Fibroblast of skin of right quadriceps (primary cell): ENCODE measurements around the gene ABTB1.
"Not testable (repeated sequence)": the region's sequence is repeated elsewhere in the genome, so short reads cannot be mapped to it uniquely, and the experiment has no call there.

ENCODE experiments used
- DNase-seq: peaks from one replicate; pipeline ENCODE4 v3.0.0-alpha.2; 2013

The ABTB1 gene

GRCh38 chr3:127688416-127689265 is 15.9 kb downstream of the ABTB1 start:
- DNase-seq = peak; percentile 47

- DNase-seq = no peak
These were observed 16.6 kb downstream of the ABTB1 start for GRCh38 chr3:127689266-127689860.

- DNase-seq = peak; percentile 71
These were observed 17.4 kb downstream of the ABTB1 start for GRCh38 chr3:127690106-127690505.

GRCh38 chr3:127690823-127691452 is 18.2 kb downstream of the ABTB1 start:
- peak; percentile 59 for DNase-seq

- DNase-seq = no peak
These were observed 18.7 kb downstream of the ABTB1 start for GRCh38 chr3:127691489-127691888.

- DNase-seq = no peak
These were observed 19.2 kb downstream of the ABTB1 start for GRCh38 chr3:127691974-127692373.

- DNase-seq = no peak
These were observed 20.0 kb downstream of the ABTB1 start for GRCh38 chr3:127692501-127693335.

GRCh38 chr3:127693336-127693843 is 20.6 kb downstream of the ABTB1 start:
- no peak for DNase-seq

- no peak for DNase-seq
These were observed 21.9 kb downstream of the ABTB1 start for GRCh38 chr3:127694467-127695215.

- peak; percentile 87 for DNase-seq
These were observed 24.9 kb downstream of the ABTB1 start for GRCh38 chr3:127697551-127698240.

- DNase-seq = no peak
These were observed 25.5 kb downstream of the ABTB1 start for GRCh38 chr3:127698286-127698685.

GRCh38 chr3:127698691-127699415 is 26.1 kb downstream of the ABTB1 start:
- DNase-seq = no peak

GRCh38 chr3:127699416-127700300 is 26.9 kb downstream of the ABTB1 start:
- DNase-seq = no peak

GRCh38 chr3:127700406-127700805 is 27.7 kb downstream of the ABTB1 start:
- no peak for DNase-seq

GRCh38 chr3:127701280-127701911 is 28.6 kb downstream of the ABTB1 start:
- DNase-seq = no peak

GRCh38 chr3:127702151-127702578 is 29.4 kb downstream of the ABTB1 start:
- DNase-seq = no peak

- not testable (repeated sequence) for DNase-seq
These were observed 32.1 kb downstream of the ABTB1 start for GRCh38 chr3:127704840-127705239.

- DNase-seq = no peak
These were observed 33.6 kb downstream of the ABTB1 start for GRCh38 chr3:127706312-127706711.

- no peak for DNase-seq
These were observed 34.1 kb downstream of the ABTB1 start for GRCh38 chr3:127706785-127707351.
